Cardiac muscle cell (in vitro differentiated cells and primary cell): ENCODE data around the gene TRNT1. TPM values are rescaled to one million over a fixed set of nuclear protein-coding genes. Genes with fewer than 3 reads are reported as not detected.

ENCODE experiments used
- DNase-seq, 2 donors: peaks; one replicate each; pipeline versions ENCODE4 v3.0.0 to v3.0.0-alpha.2; 2010 to 2017; ENCODE audit warnings: low read depth in 1 of 2, low spot score in 1 of 2
- H3K27ac ChIP-seq: fragments of 200-600 bp; sonication (generic); 2 replicates; pipeline ENCODE4 v1.5.1; 2016
- H3K27me3 ChIP-seq: fragments of 200-600 bp; sonication (generic); 2 replicates; pipeline ENCODE4 v1.6.0; 2016; ENCODE audit warnings: control low read depth
- H3K36me3 ChIP-seq: fragments of 200-600 bp; sonication (generic); 2 replicates; pipeline ENCODE4 v1.5.1; 2016; ENCODE audit warnings: control low read depth
- H3K4me1 ChIP-seq: fragments of 200-600 bp; sonication (generic); 2 replicates; pipeline ENCODE4 v1.8.1; 2017; ENCODE audit warnings: low read depth, mild to moderate bottlenecking, mixed run types
- H3K4me3 ChIP-seq: fragments of 200-600 bp; sonication (generic); 2 replicates; pipeline ENCODE4 v1.5.1; 2016; ENCODE audit warnings: mild to moderate bottlenecking
- H3K9me3 ChIP-seq: fragments of 200-600 bp; sonication (generic); 2 replicates; pipeline ENCODE4 v1.5.1; 2017; ENCODE audit warnings: low read depth, mild to moderate bottlenecking, control low read depth
- CTCF ChIP-seq: IDR thresholded peaks from 2 replicates; pipeline ENCODE4 v1.5.1; 2012; ENCODE audit warnings: low read depth, mild to moderate bottlenecking, low read length
- polyA plus RNA-seq: library from polyadenylated mRNA; unstranded; fragments of >200 nt; fragmentation: Nextera tagmentation; extraction: Ambion mirVana; gene quantifications from 2 replicates; pipeline ENCODE4 v1.2.1, GENCODE V29; 2016
- total RNA-seq: library from RNA; depleted of rRNA; stranded (reverse); fragments of >200 nt; gene quantifications from 2 replicates; pipeline ENCODE4 v1.2.3, GENCODE V29; 2016

TRNT1 gene
- total and polyA plus RNA-seq, 2 experiments from 2014 or later = 12.2 to 25.1 TPM

GRCh38 chr3:3149560-3149959 is 22.8 kb downstream of the TRNT1 start:
- H3K27ac ChIP-seq = no peak overlapping the region
- H3K27me3 ChIP-seq = no peaks in the 10 kb centered on the region
- TF ChIP-seq CTCF = no peak
- no peaks in the 10 kb centered on the region for H3K9me3 ChIP-seq
- no peak for DNase-seq
- peaks cover 76% of the 10 kb centered on the region for H3K36me3 ChIP-seq
- no peak overlapping the region for H3K4me3 ChIP-seq
- no peaks in the 10 kb centered on the region for H3K4me1 ChIP-seq

GRCh38 chr3:3151513-3151912 is 24.8 kb downstream of the TRNT1 start:
- Histone ChIP-seq H3K4me1 (no peaks in the 10 kb centered on the region), H3K9me3 (no peaks in the 10 kb centered on the region), H3K27me3 (no peaks in the 10 kb centered on the region), H3K36me3 (peaks cover 76% of the 10 kb centered on the region), H3K27ac (no peak overlapping the region), H3K4me3 (no peak overlapping the region)
- no peak for TF ChIP-seq CTCF
- no peak for DNase-seq

GRCh38 chr3:3154879-3155610 is 28.3 kb downstream of the TRNT1 start:
- peaks cover 45% of the 10 kb centered on the region for H3K36me3 ChIP-seq
- H3K4me1 ChIP-seq = no peaks in the 10 kb centered on the region
- H3K4me3 ChIP-seq = no peak overlapping the region
- no peaks in the 10 kb centered on the region for H3K9me3 ChIP-seq
- no peak overlapping the region for H3K27ac ChIP-seq
- H3K27me3 ChIP-seq = no peaks in the 10 kb centered on the region
- no peak for DNase-seq
- no peak for TF ChIP-seq CTCF

GRCh38 chr3:3157484-3157883 is 30.7 kb downstream of the TRNT1 start:
- no peak for DNase-seq
- peaks cover 40% of the 10 kb centered on the region for H3K36me3 ChIP-seq
- H3K27me3 ChIP-seq = no peaks in the 10 kb centered on the region
- TF ChIP-seq CTCF = no peak
- no peak overlapping the region for H3K27ac ChIP-seq
- no peaks in the 10 kb centered on the region for H3K9me3 ChIP-seq
- H3K4me3 ChIP-seq = no peak overlapping the region
- H3K4me1 ChIP-seq = no peaks in the 10 kb centered on the region

- Histone ChIP-seq H3K4me3 (no peak overlapping the region), H3K4me1 (no peaks in the 10 kb centered on the region), H3K27me3 (no peaks in the 10 kb centered on the region), H3K27ac (no peak overlapping the region), H3K9me3 (no peaks in the 10 kb centered on the region), H3K36me3 (peaks cover 34% of the 10 kb centered on the region)
- DNase-seq = no peak
- no peak for TF ChIP-seq CTCF
Measured at GRCh38 chr3:3160826-3161225, 34.1 kb downstream of the TRNT1 start.
